ENCODE measurements around the gene OLFM1.

The OLFM1 gene

DNA sequence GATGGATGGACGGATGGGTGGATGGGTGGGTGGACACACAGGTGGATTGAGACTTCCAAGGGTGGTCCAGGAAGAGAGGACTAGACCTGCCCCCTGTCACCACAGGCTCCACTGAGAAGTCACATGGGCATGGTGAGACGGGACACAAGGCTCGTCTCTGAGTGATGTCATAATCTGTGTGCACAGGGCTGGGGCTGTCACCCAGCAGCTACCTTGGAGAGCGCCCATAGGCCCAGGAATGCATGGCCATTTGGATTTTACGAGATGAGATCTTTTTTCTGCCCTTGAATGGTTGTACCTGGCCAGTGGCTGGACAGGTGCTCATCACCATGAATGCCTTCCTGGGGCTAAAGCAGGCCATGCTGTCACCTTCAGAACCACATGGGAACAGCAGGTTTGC is 3.1 kb downstream of the OLFM1 start:
- DNase-seq, result peak; percentile 1

DNA sequence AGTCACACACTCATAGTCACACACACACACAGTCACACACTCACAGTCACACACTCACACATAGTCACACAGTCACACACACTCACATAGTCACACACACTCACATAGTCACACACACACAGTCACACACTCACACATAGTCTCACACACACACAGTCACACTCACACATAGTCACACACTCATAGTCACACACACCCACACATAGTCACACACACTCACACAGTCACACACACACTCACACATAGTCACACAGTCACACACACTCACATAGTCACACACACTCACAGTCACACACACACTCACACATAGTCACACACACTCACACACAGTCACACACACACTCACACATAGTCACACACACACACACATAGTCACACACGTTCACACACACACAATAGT is 4.1 kb downstream of the OLFM1 start:
- no peak for DNase-seq

DNA sequence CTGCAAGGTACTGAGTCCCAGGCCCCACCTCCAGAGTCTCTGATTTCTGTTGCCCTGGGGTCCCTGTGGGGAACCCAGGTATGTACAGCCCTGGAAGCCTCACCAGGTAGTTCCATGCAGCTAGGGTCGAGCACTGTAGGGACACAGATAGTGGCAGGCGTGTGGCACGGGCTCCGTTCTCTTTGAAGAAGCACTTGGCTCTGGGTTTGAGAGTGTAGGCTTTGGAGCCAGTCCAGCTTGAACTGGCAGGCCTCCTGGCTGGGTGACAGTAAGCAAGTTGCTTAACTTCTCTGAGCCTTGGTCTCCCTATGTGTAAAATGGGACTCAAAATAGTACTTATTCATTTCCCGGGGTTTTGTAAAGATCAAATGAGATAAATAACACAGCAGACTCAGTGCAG is 5.6 kb downstream of the OLFM1 start:
- DNase-seq, result no peak

DNA sequence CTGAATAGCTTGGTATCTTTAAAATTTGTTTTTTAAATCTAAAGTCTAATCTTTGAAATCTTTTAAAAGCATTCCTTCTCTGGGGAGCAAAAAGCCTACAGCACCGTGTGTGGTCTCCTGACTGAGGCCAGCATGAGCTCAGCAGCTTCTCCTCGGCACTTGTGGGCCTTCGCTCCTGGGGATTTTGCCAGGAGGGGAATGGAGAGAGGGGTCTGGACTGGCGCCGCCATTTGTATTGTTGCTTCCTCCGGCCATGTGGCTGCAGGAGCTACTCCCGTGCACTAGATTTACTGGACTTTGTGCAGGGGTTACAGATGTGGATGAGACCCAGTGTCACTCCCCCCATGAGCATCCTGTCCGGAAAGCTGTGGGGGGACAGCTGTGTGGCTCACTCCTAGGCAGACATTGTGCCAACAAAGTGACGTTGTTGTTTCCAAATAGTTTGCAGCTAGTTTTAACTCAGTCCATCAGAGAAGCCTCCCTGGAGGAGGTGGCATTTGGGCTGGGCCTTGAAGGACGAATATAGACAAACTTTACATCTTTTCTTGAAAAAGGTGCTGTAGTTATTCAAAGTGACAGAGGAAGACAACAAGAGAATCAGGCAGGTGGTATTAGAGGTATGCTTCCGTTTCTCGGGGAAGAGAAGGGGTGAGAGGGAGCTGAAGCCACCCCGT is 6.6 kb downstream of the OLFM1 start:
- DNase-seq, result no peak

DNA sequence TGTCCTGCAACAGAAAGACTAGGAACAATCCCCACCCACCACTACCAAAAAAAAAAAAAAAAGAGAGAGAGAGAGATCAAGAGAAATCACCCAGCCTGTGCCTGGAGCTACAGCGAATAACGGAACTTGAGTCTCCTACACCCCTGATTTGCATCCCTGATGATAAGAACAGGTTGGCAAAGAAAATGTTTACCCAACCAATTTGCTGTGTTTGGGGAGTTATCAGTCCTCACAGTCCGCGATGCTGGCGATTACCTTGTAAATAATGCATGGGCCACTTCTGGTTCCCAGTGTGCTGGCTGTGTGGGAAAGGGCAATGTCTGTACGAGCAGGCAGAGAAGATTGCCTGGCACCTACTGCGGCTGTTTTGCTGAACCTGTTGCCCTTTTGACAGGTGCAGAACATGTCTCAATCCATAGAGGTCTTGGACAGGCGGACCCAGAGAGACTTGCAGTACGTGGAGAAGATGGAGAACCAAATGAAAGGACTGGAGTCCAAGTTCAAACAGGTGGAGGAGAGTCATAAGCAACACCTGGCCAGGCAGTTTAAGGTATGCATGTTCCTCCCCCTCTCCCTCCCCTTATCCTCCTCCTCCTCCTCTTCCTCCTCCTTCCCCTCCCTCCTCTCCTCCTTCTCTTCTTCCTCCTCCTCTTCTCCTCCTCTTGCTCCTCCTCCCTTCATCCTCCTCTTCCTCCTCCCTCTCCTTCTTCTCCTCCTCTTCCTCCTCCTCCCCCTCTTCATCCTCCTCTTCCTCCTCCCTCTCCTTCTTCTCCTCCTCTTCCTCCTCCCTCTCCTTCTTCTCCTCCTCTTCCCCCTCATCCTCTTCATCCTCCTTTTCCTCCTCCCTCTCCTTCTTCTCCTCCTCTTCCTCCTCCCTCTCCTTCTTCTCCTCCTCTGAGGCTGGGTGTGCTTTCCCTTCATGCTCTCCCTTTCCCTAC is 8.3 kb downstream of the OLFM1 start:
- no peak for DNase-seq

DNA sequence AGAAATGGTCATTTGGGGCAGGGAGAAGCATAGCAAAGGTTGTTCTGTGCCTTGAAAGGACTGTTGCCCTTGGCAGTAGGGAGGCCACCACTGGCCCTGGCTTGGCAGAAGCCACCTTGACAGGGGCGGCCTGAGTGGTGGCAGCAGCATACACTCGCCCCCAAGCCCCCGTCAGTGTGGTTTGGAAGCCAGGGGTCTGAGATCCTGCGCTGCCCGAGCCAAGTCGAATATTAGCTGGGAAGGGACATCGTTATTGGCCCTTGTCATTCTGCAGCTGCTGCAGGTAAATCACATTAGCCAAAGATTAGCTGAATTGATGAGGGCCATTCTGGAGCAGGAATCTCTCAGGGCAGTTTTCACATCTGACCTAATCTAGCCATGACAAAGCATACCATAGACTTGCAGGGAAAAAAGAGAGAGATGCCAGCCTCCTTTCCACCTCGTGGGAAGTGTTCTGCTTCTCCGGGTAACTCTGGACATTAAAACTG is 9.0 kb downstream of the OLFM1 start:
- no peak for DNase-seq

DNA sequence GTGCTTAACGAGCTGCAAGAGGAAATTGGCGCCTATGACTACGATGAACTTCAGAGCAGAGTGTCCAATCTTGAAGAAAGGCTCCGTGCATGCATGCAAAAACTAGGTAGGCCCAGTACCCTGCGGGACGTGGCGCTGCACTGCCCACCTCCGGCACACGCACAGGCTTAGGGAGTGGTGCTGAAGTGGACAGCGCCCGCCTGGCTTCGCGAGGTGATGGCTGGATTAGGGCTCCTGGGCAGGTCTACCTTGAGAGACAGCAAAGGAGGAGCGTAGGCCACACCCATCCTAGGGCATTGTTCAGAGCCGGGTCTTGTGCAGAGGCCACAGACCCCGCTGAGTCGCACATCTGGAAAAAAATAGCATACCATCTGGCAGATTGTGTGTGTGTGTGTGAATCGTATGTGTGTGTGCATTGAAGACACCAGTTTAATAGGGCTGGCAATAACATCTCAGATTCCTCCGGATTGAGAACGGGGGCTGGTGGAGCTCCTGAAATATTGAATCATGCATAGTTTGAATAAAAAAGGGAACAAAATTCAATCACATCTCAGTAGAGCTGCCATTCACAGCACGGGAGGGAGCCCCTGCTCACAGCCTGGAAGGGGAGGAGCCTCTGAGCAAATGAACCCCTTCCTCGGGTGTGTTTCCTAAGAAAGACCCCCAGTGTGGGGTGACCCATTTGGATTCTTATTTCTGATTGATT is 11.1 kb downstream of the OLFM1 start:
- DNase-seq, result peak; percentile 1

DNA sequence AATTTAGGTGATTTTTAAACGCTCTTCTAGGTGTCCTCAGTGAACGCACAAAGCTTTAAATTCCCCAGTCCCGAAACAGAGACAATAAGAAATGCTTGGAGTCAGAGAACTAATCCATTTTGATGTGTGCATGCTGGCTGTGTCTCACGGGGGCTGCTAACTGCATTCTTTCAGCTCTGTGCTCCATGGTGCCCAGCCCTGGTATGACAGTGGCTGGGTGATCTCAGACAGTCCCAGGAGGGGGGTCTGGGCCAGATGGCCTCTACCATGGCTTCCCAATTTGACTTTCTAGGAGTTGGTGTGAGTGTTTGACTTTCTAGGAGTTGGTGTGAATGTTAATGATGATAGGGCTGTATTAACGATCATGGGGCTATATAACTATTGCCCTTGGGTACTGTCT is 12.1 kb downstream of the OLFM1 start:
- no peak for DNase-seq

DNA sequence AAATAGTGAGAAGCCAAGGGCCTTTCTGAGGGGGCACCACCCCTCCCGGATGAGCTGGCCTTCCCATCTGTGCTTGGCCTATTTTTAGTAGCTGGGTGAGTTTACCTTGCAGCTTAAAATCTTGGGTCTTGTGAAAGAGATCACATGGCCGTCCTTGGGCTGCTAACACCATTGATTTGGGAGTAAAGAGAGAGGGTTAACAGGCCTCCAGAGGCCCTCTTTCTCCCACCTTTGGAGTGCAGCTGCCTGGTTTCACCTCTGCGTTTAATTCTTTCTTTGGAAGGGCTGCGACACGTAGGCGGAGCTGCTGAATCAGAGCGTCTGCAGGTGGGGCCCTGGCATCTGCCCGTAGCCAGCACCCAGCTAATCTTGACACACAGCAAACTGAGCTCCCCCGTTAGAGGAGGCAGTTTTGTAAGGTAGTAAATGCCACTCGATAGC is 12.8 kb downstream of the OLFM1 start:
- DNase-seq, result no peak

DNA sequence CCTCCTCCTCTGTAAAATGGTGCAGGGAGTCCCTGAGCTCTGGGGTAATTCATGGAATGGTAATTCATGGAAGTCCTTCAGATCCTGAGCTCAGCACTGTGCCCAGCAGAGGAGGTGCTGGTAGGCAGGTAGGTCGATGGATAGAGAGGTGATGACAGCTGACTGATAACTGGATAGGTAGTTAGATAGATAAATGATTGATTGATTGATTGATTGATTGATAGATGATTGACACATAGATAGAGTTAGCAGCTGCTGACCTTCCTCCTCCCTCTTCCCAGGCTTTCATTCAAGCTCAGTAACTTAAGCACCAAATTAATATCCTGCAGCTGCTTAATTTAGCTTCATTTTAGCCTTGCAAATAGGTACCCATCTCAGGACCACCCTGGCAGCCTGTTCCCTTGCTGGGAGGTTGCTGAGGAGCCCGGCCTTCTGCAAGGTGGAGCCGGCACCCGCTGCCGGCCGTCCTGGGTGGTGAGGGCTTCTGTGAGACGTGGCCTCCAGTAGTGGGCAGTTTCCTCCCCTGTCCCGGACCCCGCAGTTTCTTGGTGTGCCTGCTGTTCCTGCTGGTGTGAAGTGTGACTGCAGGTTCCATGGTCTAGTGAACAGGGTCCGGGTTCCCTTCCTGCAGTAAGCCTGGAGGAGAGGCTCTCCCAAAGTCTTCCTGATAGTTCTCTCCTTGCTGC is 13.4 kb downstream of the OLFM1 start:
- DNase-seq, result no peak

DNA sequence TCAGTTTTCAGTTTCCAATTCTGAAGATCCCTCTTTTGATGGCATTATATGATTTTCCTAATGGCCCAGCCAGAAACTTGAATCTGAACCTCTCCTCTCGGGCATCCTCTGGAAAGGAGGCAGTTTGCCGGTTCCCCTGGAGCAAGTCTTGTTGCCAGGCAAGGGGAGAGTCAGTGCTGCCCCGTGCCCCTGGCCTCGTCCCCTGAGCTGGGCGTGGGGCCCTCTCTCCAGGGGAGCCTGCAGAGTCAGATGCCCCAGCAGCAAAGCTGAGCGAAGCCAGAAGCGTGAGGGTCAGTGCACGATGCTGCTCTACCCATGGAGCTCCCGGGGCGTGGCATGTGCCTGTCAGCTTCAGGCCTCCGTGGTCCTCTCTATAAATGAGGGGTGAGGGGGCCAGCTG is 14.0 kb downstream of the OLFM1 start:
- no peak for DNase-seq

DNA sequence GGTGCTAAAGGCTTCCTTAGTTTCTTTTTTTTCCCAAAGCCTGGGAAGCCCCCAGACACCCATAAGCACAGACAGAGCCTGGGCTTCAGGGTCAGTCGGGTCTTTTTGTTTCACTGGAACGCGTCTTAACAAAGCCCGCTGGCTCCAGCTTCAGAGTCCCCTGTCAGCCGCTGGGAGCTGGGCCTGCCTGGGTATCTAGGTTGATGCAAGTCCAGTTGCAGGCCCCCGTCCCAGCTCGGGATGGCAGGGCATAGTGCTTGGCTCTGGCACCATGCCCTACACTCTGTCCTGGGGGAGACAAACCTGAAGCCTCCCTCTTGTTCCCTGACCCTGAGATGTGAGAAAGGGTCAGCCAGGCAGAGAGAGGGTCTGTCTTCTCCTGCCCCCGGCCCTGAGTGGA is 14.5 kb downstream of the OLFM1 start:
- no peak for DNase-seq

DNA sequence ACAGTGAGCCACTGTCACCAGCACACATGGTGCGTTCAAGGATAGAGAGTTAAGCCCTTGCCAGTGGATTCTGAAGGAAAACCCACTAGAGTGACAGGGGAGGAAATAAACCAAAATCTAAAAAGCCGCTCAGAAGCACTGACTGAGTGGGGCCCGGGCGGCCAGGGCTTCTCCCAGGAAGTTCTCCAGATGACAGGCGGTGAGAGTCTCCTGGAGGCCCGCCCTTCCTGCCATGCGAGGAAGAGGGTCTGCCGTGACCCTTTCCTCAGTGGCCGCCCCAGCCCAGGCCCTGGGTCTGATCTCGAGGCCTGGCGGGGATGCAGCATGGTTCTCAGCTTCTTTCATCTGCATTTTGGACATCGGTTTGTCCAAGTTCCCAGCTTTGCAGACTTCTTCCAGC is 14.9 kb downstream of the OLFM1 start:
- DNase-seq, result no peak

DNA sequence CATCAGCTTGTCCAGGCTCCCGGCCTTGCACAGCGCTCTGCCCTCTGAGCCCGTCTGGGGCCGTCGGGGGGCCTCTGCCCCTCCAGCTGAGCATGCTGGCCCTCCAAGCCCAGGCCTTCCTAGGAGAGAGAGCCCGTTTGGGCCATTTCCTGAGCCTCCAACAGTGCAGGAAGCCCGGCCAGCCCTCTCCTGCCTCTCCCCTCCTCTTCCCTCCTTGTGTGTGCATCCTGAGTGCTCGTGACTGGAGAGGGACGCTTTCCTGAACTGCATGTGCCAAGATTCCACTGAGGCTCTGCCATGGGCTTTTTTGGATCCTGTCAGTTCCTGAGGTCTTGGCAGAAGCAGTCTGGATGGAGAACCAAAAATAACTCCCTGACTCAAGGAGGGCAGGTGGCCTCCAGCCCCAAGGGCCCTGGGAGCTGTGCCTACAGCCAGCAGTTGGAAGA is 15.6 kb downstream of the OLFM1 start:
- DNase-seq, result no peak

DNA sequence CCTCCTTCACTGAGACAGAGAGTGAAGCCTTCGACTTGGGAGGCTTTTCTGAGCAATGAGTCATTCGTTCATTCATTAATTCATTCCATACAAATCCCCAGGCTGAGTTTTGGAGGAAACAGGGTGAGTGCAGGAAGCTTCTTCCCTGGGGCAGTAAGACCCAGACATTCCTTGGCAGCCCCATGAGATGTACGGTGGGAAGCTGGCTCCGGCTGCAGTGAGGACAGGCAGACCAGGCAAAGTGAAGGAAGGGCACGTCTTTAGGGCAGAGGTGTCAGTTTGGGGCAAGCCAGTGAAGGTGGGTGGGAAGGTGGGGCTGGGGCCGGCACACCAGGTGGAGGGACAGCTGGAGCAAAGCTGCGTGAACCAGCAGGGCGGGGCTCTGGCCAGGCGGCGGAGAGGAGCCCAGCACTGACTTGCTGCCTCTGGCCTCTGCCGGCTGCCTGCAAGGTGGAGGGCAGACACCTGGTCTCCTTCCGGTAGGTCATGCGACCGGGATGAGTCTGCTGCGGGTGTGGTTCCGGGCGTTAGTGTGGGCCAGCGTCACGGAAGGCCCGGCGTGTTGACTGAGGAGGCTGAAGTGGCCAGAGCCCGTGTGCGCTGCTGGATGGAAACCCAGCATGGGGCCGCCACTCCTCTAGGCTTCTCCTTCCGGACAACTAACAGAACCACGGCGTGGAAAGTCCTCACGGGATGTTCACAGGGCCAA is 16.6 kb downstream of the OLFM1 start:
- no peak for DNase-seq

DNA sequence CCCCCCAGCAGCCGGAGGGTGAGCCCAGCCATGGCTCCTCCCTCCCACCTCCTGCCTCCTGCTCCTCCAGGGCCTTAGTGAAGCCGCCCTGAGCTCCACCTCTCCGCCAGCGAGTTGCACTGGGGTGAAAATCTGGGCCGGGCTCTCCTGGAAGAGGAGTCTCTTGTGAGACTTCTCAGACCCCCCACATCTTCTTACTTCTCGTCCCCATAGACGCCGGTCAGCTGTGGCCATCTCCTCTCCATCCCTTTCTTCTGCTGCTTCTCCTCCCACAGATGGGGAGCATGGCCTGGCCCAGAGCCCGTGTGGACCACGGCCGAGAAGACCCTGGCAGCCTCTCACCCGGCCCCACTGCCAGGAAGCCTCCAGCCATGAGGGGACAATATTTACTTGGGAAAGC is 17.3 kb downstream of the OLFM1 start:
- DNase-seq, result no peak

DNA sequence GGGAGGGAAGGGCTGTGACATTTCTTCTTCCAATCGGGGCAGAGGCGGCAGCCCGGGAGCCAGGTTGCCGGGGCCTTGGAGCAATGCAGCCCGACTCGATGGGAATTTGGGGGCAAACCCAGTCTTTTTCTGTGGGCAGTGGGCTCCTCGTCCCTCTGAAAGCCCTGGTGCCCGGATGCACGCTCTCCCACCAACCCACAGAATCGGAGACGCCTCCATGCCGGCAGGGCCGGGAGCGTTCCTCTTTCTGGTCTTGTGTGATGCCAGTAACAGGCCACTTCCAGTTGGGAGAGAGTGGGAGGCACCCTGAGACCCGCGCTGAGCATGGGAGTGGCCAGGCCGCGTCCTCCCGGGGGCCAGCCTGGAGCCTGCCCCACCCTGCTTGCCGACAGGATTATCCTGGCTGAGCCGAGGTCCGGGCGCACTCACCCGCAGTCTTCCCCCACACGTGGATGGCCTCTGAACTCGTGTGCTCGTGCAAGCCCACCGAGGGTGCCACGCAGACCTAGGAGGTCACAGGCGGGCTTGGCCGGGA is 17.8 kb downstream of the OLFM1 start:
- no peak for DNase-seq

DNA sequence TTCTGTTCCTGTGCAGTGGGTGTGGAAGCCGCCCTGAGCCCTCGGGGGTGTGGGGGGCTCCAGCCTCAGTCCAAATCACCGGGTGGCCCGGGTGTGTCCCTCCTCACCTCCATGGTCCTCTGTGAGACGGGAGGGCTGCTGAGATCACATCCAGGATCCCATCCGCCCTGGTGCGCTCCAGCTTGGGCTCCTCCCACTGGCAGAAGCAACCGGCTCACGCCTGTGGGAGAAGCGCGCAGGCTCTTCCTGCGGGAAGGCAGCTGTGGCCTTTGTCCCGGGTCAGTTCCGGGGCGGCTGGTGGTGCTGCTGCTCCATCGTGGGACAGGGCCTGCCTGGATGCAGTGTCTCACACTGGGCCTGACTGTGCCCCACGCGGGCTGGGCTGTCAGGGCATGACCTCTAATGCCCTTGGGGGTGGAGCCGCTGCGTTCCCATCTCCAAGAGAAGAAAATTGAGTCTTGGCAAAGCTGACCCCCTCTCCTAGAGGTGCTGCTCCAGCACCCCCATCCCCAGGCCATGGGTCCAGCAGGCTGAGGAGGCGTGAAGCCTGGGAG is 18.5 kb downstream of the OLFM1 start:
- DNase-seq, result no peak

DNA sequence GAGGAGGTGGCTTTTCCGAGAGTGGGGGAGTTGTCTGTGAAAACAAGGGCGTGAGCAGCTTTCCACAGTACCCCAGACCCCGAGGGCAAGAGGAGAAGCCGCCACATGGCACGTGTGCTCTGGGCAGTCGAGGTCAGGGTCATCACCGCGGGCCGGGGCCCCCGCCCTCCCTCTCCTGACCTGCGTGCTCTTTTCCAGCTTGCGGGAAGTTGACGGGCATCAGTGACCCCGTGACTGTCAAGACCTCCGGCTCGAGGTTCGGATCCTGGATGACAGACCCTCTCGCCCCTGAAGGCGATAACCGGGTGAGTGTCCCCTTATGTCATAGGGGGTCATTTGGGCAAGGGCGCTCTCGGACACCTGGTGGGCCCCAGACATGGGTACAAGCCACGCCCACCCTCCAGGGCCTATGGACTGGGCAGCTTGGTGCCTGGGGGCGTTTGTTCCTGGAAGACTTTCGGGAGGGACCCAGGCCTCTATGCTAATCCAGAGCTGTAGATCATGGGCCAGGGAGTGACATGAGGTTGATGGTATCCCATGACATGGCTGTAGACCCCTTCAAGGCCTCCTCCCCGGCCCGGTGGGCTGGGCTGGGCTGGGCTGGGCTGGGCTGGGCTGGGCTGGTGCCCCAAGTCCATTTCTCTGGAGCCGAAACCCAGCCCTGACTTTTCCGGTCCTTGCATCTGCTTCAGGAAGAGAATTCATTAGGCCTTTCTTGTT is 19.2 kb downstream of the OLFM1 start:
- DNase-seq, result no peak

DNA sequence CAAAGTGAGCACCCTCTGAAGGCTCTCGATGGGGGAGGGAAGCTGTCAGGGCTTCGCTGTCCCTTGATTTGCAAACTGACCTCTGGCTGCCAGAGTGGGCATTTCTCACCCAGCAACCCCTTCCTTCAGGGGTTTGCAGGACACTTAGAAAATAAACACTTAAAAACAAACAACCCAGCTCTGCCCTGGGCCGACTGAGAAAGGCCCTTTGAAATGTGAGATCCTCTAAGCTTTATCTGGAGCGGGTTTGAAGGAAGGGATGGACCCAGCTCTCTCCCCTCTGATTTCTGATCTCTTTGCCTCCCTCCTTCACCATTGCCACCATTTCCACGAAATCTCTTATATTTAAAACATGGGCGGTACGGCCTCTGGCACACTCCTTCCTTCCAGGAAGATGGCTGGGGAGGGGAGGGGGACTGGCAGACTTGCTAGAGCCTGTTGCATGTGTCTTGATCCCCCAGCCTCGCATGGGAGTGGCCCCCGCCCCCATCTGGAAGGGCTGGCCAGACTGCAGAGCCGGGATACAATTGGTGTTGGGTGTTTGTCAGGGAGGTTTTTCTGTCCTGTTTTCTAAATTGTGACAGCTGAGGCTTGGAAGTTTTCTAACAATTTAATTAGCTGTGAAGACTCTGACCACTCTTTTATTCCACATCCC is 20.2 kb downstream of the OLFM1 start:
- DNase-seq, result no peak
